ENCODE results near the gene ICAM4. TPM values are rescaled to one million over a fixed set of nuclear protein-coding genes. Genes with fewer than 3 reads are reported as not detected.

The ICAM4 gene
- total and polyA plus RNA-seq, 9 of the 15 experiments (the other 6 are each of a cell fraction or from before 2014, with no cell fraction given), result 14.1 to 86.1 (median 29.6) TPM

DNA sequence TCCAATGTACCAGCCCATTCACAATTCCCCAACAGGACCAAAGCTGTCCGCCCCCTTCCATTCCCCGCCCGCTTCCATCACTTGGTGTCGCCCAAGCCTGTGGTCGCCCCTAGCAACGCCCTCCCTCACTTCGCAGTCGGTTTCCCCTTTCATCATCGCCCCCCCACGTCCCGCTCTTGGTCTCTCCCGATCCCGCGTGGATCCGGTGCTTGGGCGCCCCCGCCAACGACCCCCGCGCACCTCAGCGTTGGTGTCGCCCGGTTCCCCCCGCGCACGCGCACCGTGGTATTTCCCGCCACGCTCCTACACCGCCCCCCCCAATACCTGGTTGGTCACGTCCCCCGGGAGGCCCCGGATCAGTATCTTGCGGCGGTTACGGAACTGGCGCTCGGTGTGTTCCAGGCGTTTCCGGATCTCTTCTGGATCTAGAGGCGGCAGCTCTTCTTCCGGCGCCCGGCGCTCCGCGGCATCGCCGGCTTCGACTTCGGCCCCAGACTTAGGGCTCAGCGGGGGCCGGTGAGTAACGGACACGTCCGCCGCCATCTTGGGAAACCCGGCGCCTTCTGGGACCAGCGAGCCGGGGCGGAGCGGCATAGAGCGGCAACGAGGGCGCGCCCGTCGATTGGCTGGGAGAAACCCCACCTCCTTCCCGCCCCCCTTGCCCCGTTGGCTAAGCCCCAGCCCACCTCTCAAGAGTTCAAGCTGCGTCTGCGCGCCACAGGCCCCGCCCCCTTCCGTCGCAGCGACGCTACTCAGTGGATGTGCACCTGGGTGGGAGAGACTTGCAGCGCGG, 46.4 kb downstream of the ICAM4 start, which contains the start of gene RAVER1 (continued):
- no peak for TF ChIP-seq GTF2B (IDR thresholded peaks at IDR 0.05; ENCODE audit: extremely low read depth, insufficient read length)
- peak; percentile 32; the same call in 1 of the 2 replicates for TF ChIP-seq NFIC (IDR thresholded peaks at IDR 0.05)
- TF ChIP-seq PCBP1 (IDR thresholded peaks at IDR 0.05; ENCODE audit: low read depth, low read length, poor library complexity, severe bottlenecking), result peak; percentile 68
- TF ChIP-seq MEF2D (tag; conservative IDR thresholded peaks at IDR 0.05; ENCODE audit: low read depth), result no peak
- 0 out of 2 replicates have a peak, but pooled peaks have one; percentile 10 for TF ChIP-seq LARP7 (IDR thresholded peaks at IDR 0.05)
- TF ChIP-seq, protein P1, sequence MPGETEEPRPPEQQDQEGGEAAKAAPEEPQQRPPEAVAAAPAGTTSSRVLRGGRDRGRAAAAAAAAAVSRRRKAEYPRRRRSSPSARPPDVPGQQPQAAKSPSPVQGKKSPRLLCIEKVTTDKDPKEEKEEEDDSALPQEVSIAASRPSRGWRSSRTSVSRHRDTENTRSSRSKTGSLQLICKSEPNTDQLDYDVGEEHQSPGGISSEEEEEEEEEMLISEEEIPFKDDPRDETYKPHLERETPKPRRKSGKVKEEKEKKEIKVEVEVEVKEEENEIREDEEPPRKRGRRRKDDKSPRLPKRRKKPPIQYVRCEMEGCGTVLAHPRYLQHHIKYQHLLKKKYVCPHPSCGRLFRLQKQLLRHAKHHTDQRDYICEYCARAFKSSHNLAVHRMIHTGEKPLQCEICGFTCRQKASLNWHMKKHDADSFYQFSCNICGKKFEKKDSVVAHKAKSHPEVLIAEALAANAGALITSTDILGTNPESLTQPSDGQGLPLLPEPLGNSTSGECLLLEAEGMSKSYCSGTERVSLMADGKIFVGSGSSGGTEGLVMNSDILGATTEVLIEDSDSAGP (CRISPR knock-in tag; IDR thresholded peaks at IDR 0.05), result peak; percentile 81; the same call in 1 of the 2 replicates
- peak; percentile 38 for TF ChIP-seq STAG1 (CRISPR knock-in tag; IDR thresholded peaks at IDR 0.05; ENCODE audit: borderline replicate concordance)
- peak; percentile 78; the same call in 1 of the 2 replicates for TF ChIP-seq ZBTB9 (CRISPR knock-in tag; IDR thresholded peaks at IDR 0.05)
- TF ChIP-seq PATZ1 (CRISPR knock-in tag; IDR thresholded peaks at IDR 0.05; ENCODE audit: borderline replicate concordance), result peak; percentile 40; the same call in 1 of the 2 replicates
- no peak for TF ChIP-seq RFX7 (CRISPR knock-in tag; IDR thresholded peaks at IDR 0.05)
- 0 out of 2 replicates have a peak, but pooled peaks have one; percentile 26 for TF ChIP-seq MTA1 (IDR thresholded peaks at IDR 0.05; ENCODE audit: borderline replicate concordance)
- peak; percentile 84 for TF ChIP-seq ZFX (CRISPR knock-in tag; IDR thresholded peaks at IDR 0.05)
- peak; percentile 78 for TF ChIP-seq MYC (IDR thresholded peaks at IDR 0.05; ENCODE audit: low read depth, low read length)
- peak; percentile 72 for TF ChIP-seq MYC (CRISPR knock-in tag; IDR thresholded peaks at IDR 0.05; ENCODE audit: borderline replicate concordance, low read depth)
- TF ChIP-seq CXXC5 (CRISPR knock-in tag; IDR thresholded peaks at IDR 0.05), result peak; percentile 84
- peak; percentile 85 for TF ChIP-seq SP1 (CRISPR knock-in tag; IDR thresholded peaks at IDR 0.05)
- peak; percentile 73 for TF ChIP-seq KDM5B (IDR thresholded peaks at IDR 0.05; ENCODE audit: insufficient replicate concordance, low read depth, low read length)
- no peak for TF ChIP-seq HNRNPK (IDR thresholded peaks at IDR 0.05; ENCODE audit: low read depth, low read length, poor library complexity, severe bottlenecking)
- peak; percentile 94 for TF ChIP-seq POLR2AphosphoS5 (IDR thresholded peaks at IDR 0.05; ENCODE audit: control insufficient read depth, insufficient read depth, low read depth, low read length)
- peak; percentile 52 for TF ChIP-seq ZNF511 (CRISPR knock-in tag; IDR thresholded peaks at IDR 0.05)
- no peak for TF ChIP-seq ZNF764 (CRISPR knock-in tag; IDR thresholded peaks at IDR 0.05; ENCODE audit: low read depth)
